Activated CD4-positive, alpha-beta T cell treated with anti-CD3 and anti-CD28 coated beads for 1 hour (primary cell): ENCODE data around the gene ERBB2.
"Not testable (repeated sequence)": the region's sequence is repeated elsewhere in the genome, so short reads cannot be mapped to it uniquely, and the experiment has no call there.

Experiments used
- DNase-seq: peaks from one replicate; pipeline ENCODE4 v3.0.0-alpha.2; 2020

The ERBB2 gene

DNA sequence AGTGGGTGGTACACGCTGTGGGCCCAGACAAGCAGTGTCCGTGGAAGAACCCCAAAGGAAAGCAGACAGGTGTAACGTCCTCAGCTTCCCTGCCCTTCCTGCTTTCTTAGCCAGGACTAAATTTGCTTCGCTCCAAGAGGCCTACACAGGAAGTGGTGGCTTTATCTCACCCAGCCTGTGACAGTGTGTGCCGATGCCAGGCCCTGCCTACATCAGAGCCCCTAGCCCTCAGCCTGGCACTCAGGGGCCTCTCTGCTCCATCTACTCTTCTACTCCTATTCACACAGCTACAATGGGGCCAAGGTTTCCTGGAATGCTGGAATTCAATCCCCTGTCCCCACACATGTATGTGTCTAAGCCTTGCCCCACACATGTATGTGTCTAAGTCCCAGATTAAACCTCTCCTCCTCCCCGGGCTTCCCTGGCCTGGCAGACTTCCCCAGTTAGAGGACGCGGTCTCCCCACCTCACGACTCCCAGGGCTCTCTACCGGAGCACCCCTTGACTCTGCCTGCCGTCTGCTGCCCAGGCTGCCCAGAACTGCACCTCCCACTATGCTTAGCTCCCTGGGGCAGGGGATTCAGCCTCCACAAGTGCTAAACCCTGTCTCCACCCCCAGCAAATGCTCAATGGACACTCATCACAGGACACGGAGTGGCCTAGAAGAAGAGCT lies 20.2 kb upstream of the ERBB2 start:
- DNase-seq, result no peak

DNA sequence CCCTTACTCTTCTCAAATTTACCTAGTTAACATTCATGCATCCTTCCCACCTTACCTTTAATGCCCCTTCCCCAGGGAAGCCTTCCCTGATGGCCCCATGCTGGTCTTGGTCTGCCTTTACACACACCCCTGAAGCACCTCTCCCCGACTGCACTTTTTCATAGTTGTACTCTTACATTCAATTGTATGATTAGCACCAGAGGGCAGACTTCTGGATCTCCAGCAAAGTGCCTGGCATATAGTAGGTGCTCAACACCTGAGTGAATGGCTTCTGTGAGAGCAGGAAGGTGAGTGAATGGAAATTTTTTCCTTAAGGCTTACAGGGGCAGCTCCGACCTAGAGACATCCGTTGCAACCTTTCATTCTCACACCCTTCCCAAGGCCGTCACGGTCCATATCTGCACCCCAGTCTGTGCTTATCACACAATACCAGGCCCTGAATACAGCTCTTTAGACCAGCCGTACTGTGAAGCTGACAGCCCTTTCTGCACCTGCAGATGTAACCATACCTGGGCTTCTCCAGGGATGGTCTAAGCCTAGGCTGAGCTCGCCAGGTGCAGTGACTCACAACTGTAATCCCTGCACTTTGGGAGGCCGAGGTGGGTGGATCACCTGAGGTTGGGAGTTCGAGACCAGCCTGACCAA lies 16.4 kb upstream of the ERBB2 start:
- DNase-seq, result no peak

DNA sequence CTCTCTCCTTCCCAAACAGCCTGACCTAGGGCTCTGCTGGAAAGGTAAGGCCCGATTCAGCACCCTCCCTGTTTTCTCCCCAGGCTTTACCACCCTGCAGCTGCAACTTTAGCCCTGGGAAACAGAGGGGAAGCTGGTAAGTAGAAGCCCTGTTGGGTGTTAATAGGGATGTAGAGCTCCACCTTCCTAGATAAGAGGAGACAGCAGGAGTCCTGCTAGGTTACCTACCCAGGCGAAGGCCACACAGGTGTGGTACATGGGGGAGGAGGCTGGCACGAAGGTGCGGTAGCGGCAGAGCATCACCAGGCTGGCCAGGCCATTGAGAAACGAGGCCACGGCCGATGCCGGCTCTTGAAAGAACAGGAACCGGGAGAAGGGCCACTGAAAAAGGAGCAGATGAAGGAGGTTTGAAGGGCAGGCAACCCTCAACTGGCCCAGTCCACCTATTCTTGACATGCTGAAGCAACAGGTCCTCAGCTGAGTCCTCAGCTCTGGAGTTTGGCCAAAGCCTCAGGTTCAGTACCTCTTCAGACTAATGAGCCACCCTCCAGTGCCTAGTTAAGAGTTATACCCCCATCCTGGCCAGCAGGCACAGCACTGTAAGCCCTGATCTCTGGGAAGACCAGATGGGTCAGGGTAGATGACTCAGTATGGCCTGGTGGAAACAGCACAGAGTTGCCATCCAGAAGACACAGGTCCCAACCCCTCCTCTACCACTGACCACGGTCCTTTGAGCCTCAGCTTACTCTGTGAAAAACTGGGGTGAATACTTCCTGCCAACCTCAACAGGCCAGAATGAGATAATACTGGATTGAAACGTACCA lies 15.3 kb upstream of the ERBB2 start:
- DNase-seq, result no peak

DNA sequence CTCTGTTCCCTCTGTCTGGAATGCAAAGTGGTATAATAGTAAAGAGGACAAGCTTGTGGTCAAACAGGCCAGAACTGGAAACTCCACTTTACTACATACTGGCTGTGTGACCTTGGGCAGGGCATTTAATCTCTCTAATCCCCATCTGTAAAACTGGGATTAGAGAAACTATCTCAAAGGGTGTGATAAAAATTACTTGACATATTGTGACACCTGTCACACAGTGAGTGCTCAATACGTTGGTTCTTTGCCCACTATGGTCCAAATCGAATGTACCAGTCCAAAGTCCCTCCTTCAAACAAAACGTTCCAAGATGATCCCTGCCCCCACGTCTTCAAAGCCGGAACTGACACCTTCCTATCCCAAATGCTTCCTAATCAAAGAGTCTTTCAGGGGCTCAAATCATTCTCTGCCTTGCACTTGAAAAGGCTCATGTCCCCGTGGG lies 12.7 kb upstream of the ERBB2 start:
- no peak for DNase-seq

DNA sequence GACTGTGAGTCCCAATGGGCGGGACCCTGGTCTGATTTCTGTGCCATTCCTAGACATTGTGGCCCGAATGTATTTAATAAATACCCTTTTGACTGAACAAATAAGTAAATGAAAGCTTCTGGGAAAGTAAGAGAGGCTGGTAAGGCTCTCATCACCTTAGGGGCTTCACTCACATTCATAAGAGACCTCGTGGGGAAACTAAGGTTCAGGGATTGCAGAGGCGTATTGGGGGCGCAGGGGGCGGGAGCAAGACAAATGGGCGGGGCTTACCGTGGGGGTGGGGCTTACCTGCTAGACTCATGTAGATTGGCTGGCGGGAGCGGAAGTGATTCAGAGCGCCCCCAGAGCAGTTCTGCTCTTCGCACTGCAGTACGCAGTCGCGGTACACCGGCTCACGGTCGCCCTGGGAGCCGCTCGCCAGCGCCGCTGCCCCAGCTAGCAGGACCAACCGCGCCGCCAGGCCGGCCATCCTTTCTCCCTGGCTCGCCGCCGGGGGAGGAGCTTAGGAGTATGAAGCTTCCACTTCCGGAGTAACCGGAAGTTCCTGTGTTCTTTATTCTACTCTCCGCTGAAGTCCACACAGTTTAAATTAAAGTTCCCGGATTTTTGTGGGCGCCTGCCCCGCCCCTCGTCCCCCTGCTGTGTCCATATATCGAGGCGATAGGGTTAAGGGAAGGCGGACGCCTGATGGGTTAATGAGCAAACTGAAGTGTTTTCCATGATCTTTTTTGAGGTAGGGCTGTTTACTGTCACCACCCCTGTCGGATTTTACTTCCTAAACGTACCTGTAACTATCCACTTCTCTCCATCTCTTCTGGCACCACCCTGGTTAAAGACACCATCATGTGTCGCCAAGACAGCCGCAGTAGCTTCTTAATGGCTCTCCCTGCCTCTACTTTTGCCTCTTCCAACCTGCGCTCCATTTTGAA lies 12.1 kb upstream of the ERBB2 start, which contains the start of gene PGAP3:
PGAP3 (minus strand) TSS at position 512 of the 929 bp plus-strand sequence; CDS start at position 469, 43 bp downstream.
- peak; percentile 64 for DNase-seq

DNA sequence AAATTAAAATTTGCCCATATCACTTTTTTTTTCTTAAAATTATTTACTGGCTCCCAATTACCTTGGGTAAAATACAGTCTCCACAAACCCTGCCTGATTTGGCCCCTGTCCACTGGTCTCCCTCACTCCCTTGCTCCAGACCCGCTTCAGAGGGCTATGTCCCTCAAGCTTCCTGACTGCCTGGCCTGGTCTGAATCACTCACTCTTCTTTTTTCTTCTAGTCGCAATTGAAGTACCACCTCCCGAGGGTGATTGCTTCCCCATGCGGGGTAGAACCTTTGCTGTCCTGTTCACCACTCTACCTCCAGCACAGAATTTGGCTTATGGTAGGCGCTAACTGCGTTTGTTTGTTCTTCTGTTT lies 11.4 kb upstream of the ERBB2 start:
- no peak for DNase-seq

DNA sequence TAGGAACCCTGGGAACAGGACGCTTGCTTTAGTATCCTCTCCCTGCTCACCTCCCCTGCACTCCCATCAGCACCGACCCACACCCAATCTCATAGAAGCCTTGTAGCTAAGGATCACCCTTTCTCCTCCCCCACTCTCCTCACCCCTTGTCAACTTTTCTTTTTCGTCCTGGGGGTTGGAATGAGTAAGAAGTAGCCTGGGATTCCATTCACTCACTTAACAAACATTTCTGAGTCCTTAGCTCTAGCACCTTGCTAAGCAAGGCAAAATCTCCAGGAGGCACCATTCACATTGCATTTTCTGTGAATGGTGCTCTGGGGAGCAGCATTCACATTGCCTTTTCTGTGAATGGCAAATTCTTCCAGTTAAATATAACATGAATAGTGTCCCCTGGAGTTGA lies 10.9 kb upstream of the ERBB2 start:
- no peak for DNase-seq

DNA sequence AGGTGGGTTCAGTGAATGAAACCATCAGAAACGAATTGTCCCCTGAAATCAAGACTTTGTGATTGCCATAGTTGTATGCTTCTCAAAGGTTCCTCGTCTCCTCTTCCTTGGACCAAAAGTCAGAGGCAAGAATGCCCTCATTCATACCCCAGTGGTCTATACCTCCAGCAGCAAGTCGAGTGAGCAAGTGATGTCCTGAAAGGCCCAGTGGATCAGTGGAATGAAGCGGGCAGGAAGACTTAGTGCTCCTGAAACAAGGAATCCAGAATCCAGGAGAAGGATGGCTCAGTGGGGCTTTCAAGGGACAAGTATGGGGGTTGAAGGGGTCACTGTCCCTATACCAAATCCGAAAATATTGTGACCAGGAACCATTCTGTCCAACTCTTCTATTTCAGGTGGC lies 5.3 kb upstream of the ERBB2 start:
- no peak for DNase-seq

DNA sequence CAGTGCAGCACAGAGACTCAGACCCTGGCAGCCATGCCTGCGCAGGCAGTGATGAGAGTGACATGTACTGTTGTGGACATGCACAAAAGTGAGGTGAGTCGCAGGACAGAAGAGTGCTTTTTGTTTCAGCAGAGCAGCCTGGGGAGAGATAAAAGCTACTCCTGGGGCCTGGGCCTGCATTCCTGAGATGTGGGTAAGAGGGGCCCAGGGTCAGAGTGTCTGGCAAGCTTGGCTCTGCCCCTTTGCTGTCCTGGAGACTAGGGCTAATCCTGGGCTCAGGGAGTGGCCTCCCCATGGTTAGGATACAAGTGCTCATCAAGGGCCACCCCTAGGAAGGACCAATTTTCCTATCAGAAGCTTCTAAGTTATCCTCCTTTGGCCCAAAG lies 4.8 kb upstream of the ERBB2 start:
- no peak for DNase-seq

DNA sequence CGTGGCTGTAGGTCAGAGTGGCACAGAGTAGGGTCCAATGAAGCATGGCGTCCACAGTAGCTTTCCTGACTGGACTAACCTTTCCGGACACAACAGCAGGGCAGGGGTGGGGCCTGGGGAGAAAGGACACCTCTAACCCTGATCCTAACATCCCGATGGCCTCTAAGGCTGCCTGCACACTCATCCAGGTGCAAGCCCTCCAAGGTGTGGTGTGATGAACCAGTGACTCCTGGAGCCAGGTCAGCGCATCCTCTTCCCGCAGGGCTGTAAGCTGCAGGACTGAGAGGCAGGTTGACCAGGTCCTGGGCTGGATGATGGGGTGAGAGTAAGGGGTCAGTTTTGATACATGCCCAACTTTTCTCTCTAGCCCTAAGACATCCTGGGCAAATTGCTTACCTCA lies 3.1 kb upstream of the ERBB2 start:
- DNase-seq, result no peak

DNA sequence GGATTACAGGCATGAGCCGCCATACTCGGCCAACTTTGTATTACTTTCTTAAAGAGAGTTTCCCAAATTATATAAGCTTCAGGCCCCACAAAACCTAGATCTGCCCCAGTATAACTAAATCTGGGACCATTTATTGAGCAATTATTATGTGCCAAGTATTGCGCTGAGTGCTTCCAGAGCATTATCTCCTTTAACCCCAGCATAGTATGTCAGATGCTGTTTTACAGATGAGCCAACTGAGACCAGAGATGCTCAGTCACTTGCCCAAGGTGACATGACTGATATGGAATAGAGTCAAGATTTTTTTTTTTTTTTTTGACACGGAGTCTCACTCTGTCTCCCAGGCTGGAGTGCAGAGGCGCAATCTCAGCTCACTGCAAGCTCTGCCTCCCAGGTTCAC lies 1.9 kb upstream of the ERBB2 start:
- DNase-seq, result no peak

DNA sequence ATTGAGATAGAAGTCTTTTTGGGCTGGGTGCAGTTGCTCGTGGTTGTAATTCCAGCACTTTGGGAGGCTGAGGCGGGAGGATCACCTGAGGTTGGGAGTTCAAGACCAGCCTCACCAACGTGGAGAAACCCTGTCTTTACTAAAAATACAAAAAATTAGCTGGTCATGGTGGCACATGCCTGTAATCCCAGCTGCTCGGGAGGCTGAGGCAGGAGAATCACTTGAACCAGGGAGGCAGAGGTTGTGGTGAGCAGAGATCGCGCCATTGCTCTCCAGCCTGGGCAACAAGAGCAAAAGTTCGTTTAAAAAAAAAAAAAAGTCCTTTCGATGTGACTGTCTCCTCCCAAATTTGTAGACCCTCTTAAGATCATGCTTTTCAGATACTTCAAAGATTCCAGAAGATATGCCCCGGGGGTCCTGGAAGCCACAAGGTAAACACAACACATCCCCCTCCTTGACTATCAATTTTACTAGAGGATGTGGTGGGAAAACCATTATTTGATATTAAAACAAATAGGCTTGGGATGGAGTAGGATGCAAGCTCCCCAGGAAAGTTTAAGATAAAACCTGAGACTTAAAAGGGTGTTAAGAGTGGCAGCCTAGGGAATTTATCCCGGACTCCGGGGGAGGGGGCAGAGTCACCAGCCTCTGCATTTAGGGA lies 577 bp upstream of the ERBB2 start:
- not testable (repeated sequence) for DNase-seq

DNA sequence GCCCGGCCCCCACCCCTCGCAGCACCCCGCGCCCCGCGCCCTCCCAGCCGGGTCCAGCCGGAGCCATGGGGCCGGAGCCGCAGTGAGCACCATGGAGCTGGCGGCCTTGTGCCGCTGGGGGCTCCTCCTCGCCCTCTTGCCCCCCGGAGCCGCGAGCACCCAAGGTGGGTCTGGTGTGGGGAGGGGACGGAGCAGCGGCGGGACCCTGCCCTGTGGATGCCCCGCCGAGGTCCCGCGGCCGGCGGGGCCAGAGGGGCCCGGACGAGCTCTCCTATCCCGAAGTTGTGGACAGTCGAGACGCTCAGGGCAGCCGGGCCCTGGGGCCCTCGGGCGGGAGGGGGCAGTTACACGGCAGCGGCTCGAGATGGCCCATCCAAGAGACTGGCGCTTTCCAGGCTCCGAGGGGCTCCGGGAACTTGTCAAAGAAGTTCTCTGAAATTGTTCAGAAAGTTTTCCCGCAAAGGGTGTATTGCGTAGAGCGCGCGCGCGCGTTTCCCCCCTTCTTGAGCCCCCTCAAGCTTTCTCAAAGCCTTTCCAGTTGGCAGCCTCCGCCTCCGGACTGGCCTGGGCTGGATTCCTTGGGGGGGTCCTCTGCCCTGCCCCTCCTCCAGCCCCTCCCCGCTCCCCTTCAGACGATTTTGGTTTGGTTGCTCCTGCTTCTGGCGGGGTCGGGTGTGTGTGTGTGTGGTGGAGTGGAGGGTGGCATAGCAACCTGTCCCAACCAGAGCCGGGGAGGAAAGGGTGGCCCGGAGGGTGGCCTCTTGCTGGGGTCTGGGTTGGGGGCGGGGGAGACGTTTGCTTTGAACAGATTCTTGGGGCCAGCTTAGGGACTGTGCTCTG lies 504 bp downstream of the ERBB2 start:
- no peak for DNase-seq

DNA sequence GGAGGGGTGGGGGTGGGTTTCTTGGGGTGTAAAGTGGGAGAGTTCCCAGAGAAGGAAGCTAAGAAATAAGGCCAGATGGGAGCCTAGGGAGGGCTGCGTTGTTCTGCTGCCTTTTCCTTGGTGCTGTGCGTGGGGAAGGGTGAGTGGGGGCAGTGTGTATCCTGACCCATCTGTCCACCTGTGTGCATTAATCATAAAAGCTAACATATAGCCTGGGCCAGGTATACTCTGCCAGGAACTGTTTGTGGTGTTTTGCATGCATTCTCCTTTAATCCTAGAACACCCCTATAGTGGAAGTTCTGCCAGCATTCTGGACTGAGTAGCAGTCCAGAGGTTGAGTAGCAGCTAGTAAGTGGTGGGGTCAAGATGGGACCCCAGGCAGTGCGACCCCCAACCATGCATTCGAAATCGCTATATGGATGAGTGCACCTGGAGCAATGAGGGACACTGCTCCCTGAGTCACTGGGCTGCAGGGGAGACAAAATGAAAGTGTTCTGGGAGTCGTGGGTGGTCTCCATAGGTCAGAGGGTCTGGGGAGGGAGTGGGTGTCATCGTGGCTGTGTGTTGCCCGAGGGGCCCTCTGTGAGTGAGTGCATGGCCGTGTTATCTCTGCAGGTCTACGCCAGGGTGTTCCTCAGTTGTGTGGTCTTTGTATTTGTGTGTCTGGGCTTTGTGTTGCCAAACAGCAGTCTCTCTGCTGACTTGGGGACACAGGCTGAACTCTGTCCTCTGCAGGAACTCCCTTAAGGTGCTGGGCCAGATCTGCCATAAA lies 1.3 kb downstream of the ERBB2 start:
- no peak for DNase-seq

DNA sequence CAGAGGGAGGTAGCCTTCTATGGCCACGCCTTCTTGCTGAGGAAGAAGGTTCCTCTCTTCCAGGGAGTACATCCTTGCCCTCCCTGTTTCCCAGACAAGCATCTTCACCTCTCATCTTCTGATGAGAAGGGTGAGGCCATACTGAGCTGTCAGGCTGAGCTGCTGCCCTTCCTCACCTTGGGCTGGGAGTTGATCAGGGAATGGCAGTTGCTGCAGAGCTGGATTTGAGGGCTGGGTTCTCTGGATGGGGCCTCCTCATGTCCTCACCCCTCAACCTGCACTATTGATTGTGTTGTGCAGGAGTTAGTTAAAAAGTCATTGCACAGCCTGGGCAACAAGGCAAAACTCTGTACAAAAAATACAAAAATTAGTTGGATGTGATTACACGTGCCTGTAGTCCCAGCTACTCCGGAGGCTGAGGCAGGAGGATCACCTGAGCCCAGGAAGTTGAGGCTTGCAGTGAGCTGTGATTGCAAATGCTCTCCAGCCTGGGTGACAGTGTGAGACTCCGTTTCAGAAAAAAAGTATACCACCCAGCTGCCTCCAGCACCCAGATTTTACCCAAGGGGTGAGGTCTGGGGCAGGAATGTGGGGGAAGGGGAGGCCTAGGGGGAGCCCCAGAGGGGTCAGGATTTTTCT lies 2.0 kb downstream of the ERBB2 start:
- no peak for DNase-seq

DNA sequence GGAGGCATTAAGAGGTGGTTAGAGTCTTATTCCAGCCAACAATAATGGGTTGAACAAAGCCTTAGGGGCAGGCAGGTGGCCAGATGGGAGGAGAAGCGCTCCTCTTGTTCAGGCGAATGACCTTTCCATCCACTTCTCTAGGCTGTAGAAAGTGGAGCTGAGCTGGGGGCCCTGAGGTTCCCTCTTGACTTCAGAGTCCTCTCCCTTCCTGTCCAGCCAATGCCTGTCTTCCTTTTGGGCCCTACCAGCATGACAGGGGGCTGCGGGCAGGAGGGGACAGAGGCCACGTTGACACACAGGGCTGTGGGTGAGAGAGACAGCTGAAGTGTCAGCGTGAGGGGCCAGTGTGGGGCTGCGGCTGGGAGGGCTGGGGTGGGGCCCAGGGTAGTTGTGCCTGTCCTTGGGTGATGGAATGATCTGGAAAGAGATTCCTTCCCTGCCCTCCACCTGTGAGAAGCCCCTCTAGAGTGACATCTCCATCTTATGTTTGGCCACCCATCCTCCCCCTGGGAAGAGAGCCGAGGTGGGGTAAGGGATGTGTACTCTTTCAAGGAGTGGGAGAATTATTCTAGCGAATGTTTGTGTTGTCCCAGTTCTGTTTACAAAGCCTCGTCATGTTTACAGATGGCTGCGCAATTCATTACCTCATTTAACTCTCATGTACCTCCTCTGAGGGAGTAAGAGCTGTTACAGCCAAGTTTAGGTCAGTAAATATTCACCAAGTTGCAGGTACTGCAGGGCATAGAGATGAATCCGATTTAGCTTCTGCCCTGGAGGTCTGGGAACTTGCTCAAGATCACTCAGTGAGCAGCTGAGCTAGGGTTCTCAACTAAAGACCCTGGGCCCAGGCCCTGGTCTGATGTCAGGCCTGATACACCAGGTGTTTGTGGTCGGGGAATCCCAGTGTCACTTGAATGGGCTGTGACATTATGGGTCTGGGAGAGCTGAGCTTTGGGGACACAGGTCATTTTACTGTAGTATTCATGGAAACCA lies 3.3 kb downstream of the ERBB2 start:
- no peak for DNase-seq

DNA sequence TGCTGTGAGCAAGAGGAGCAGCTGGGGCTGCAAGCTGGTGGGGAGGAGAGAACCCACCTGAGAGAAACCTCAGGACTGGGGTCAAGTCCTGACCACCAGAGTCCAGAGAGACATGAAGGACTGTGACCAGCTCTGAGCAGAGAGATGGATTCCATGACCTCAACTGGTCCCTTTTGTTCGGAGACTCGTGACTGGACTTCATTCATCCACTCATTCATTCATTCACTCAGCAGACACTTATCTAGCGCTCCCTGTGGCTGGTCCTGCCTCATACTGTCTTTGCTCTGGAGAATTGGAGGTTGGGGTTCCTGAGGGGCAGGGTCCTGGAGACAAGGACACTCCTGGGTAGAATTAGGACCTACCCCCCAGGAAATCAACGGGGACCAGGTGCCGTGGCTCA lies 4.0 kb downstream of the ERBB2 start:
- no peak for DNase-seq

DNA sequence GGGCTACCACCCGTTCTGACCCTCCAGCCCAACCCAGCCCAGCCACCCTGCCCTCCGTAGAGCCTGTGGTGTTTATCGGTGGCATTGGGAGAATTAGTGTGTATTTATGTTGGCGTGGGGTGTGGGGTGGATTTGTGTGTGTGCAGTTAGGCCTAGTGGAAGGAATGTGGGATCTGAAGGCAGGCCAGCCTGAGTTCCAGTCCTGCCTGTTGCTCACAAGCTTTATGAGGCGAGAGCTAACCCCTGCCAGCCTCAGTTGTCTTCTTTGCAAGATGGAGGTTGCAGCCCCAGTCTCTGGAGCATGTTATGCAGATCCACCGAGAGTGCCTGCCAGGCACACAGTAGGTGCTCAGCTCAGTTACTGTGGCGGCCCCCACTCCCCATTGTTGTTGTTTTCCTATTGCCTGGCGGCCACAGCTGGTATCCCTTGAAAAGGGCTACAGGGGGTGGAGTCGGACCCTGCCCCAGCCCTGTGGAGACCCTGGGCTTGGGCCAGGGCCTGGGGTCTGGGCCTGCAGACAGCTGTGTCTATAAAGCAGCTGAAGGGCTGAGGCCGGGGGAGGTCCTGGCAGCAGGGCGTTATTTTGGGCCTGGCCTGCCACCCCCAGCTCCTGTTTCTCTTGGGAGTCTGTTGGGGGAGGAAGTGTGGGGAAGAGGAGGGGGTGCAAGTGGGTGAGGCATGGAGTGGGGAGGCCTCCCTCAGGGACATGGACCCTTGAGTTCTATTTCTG lies 5.1 kb downstream of the ERBB2 start:
- no peak for DNase-seq
